Activated effector memory CD4-positive, alpha-beta T cell treated with anti-CD3 and anti-CD28 coated beads, Interleukin-2, amount 50 U/mL, for 16 hours (primary cell): Measurements from ENCODE around the gene DCHS1.
A peak's percentile ranks its signal among the peaks of the same experiment; 100 is the strongest.

Experiments
- DNase-seq: peaks from one replicate; pipeline ENCODE4 v3.0.0-alpha.2; 2020

The DCHS1 gene

GRCh38 chr11:6646071-6646470 lies 9.5 kb downstream of the DCHS1 start:
- DNase-seq, result no peak

- no peak for DNase-seq
Measured at GRCh38 chr11:6642957-6643356, 12.7 kb downstream of the DCHS1 start.

GRCh38 chr11:6640985-6641701 lies 14.5 kb downstream of the DCHS1 start:
- DNase-seq, result no peak

- DNase-seq, result no peak
Measured at GRCh38 chr11:6640036-6640984, 15.3 kb downstream of the DCHS1 start.

GRCh38 chr11:6638429-6638828 lies 17.2 kb downstream of the DCHS1 start:
- no peak for DNase-seq

GRCh38 chr11:6637871-6638270 lies 17.7 kb downstream of the DCHS1 start:
- no peak for DNase-seq

GRCh38 chr11:6636480-6636879 lies 19.1 kb downstream of the DCHS1 start:
- DNase-seq, result no peak

GRCh38 chr11:6635082-6635932 lies 20.3 kb downstream of the DCHS1 start:
- DNase-seq, result no peak

GRCh38 chr11:6634534-6634933 lies 21.1 kb downstream of the DCHS1 start:
- DNase-seq, result no peak

- peak; percentile 56 for DNase-seq
Measured at GRCh38 chr11:6633422-6634408, 21.9 kb downstream of the DCHS1 start.

- peak; percentile 60 for DNase-seq
Measured at GRCh38 chr11:6632116-6633073, 23.2 kb downstream of the DCHS1 start.

GRCh38 chr11:6631361-6631890 lies 24.2 kb downstream of the DCHS1 start:
- DNase-seq, result peak; percentile 45

- peak; percentile 45 for DNase-seq
Measured at GRCh38 chr11:6630632-6631291, 24.8 kb downstream of the DCHS1 start.

- peak; percentile 61 for DNase-seq
Measured at GRCh38 chr11:6629892-6630631, 25.5 kb downstream of the DCHS1 start.

GRCh38 chr11:6629573-6629891 lies 26.1 kb downstream of the DCHS1 start:
- DNase-seq, result no peak

- peak; percentile 53 for DNase-seq
Measured at GRCh38 chr11:6628526-6628925, 27.1 kb downstream of the DCHS1 start.

GRCh38 chr11:6627762-6628241 lies 27.8 kb downstream of the DCHS1 start:
- peak; percentile 61 for DNase-seq

- DNase-seq, result peak; percentile 59
Measured at GRCh38 chr11:6626971-6627761, 28.4 kb downstream of the DCHS1 start.
